NCI-H345 treated with DMSO at 0.1 percent for 48 hours (cell line): Measurements from ENCODE around the gene NIPAL3.

ENCODE experiments used
- DNase-seq: peaks from one replicate; lab custom pipeline; 2025; ENCODE audit not compliant: unreplicated experiment; lab: John Stamatoyannopoulos, UW

NIPAL3 gene

GRCh38 chr1:24415334-24415909 lies at the start of gene NIPAL3:
Gene NIPAL3 (plus strand): TSS chr1:24415802. CDS start chr1:24419548, 3,746 bp downstream.
- peak; percentile 99 for DNase-seq

- DNase-seq, result no peak
These were observed 48.9 kb upstream of the NIPAL3 start for GRCh38 chr1:24366707-24367106.

DNA sequence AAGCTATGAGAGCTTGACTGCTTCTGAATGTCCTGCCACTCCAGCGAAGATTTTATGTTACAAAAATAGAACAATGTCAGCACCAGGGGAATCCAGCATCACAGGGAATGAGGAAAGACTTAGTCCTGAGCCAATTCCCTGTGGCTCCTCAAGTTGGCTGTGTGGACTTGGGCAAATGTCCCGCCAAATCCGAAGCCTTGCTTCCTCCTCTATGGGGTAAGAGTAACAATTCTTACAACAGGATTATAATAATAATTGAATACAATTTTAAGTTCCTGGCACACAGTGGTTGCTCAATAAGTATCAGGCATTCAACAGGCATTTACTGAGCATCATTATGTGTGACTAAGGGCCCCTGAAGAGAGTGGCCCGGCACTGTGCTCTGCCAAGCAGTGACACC lies 46.4 kb upstream of the NIPAL3 start:
- DNase-seq, result no peak

DNA sequence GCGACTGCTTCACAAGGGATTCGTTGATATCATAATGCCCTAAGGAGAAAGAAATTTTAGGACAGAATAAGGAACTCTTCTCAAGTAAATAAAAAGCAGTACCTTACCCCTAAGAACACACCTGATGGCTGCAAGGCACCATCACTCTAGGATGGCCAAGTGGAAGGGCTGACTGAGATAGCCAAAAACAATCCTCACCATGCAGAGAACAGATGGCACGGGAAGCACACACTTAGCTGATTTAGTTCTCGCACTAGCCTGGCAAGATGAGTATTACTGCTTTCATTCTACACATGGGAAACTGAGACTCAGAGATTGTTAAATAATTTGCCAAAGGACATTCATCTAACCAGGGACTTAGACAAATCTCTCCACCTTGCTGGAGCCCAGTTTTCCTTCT lies 45.8 kb upstream of the NIPAL3 start:
- DNase-seq, result no peak

DNA sequence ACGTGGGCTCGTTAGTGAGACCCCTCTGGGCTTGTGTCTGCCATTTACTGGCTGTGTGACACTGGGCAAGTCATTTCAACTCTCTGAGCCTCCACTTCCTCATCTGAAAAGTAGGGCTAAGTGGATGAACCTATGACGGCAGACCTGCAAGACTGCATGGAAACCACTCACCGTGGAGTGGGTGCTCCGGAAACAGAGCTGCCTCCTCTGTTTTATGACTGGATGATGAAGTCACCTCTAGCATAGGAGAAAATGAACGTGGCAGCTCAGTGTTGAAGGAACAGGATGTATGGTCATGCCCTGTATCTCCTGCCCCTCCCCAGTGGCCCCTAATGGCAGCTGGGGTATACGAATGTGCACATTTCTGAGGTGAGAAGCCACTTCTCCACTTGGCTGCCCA lies 42.6 kb upstream of the NIPAL3 start:
- DNase-seq, result no peak

- DNase-seq, result no peak
These were observed 41.9 kb upstream of the NIPAL3 start for GRCh38 chr1:24373710-24374109.

DNA sequence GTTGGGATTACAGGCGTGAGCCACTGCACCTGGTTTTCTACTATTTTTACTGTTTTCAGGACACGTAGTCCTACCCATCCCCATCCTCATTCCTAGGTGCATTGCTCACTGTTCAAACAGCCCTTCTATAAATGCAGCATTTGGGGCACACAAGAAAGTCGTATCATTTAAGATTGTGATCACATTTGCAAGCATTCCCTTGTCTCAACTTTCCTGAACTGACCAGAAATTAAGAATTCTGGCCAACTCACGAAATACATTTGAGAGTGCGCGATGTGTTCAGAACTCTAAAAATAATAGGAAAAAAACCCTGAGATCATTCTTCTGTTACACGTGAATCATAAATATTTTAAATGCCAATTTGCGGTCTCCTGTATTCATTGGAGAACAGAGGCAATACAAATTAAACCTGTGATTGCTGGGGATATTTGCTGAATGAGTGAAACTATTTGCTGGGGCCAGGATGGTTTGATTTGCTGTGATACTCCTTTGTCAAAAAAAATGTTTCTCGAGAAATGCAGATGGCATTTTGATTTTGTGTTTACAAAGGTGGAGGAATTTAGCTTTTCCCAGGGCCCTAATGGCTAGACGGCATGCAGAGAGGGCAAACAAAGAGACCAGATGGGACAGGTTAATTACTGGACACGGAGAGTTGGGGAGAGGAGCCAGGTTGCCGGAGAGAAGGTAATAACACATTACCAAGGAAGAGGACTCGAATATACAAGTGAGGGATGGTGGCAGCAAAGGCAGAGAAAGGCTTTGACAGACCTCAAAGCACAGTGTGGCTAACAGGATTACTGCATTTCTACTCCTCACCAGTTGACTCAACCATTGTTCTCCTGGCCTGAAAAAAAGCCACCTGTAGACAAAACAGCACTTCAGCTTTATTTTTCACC lies 40.5 kb upstream of the NIPAL3 start:
- DNase-seq, result no peak

DNA sequence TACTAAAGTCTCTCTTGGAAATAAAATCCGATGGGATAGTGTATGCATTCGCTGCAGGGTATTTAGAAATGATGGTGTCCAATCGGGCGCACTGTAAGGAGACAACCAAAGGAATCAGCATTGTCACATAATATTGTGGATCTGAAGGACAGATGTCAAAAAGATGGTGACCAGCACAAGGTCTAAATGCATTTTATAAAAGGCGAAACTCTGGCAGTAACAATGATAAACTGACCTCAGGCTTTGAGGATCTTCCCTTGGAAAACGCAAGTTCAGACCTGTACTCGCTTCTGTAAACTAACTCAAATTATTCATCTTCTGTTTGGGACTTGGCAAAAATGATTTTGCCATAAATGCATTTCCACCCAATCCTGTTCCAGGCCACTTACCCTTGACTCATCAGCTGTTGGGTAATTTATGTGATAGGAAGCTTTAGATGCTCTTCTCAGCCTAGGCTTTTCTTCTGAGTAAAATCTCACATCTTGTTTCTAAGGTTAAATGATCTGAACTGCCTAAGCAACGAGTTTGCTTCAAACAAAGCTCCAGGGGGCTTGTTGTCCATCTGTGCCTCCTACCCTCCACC lies 35.8 kb upstream of the NIPAL3 start:
- DNase-seq, result no peak

GRCh38 chr1:24380508-24380907 lies 35.1 kb upstream of the NIPAL3 start:
- no peak for DNase-seq

DNA sequence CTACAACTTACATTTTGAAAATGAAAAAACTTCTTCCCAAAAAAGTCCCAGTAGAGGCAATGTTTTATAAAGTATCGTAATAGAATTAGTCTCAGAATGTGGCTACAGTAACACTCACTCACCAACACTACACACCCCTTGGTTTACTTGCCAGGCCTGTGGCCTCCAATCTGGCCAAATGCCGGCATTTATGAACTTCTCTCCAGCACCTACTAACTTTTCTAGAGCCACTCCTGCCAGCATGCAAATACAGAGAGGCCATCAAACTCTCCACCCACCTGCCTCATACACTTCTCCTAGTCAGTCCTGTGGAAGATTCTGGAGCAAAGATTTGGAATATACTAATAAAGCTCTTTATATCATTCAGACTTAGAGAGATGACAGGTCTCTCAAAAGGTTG lies 34.3 kb upstream of the NIPAL3 start:
- DNase-seq, result no peak

- DNase-seq, result no peak
These were observed 33.4 kb upstream of the NIPAL3 start for GRCh38 chr1:24382165-24382577.

- DNase-seq, result no peak
These were observed 32.1 kb upstream of the NIPAL3 start for GRCh38 chr1:24383381-24383940.

- no peak for DNase-seq
These were observed 31.1 kb upstream of the NIPAL3 start for GRCh38 chr1:24384251-24385090.

DNA sequence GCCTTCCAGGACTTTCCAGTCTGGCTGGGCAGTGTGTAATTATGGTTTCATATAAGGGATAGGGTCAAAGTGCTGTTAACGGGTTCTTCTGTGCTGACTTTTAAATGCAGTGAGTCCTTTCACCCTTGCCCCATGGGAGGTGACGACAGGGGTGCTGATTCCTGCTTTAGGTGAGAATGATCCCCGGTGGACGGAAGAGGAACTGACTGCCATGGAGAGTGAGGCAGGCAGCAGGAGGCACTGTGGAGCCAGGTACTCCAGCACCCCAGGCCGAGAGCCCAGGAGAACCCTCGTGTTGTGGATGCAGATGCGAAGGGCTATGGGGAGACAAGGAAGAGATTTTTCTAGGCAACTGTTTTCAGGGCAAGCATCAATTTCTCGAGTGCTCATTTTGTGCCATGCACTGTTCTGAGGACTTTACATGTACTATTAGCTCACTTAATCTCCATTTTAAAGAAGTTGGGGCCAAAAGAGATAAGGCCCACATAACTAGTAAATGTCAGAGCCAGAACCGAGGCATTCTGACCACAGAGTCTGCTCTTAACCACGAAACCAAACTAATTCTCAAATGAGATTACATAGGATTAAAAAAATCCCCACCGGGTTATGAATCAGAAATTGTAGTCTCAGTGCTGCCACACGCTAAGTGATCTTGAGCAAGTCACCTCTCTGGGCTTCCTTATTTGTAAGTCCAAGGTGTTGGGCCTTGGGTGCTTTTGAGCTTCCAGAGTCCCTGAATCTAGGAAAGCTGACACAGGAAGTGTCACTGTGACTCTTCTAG lies 30.3 kb upstream of the NIPAL3 start:
- no peak for DNase-seq

GRCh38 chr1:24386241-24386640 lies 29.4 kb upstream of the NIPAL3 start:
- DNase-seq, result no peak

GRCh38 chr1:24386931-24387330 lies 28.7 kb upstream of the NIPAL3 start:
- no peak for DNase-seq

DNA sequence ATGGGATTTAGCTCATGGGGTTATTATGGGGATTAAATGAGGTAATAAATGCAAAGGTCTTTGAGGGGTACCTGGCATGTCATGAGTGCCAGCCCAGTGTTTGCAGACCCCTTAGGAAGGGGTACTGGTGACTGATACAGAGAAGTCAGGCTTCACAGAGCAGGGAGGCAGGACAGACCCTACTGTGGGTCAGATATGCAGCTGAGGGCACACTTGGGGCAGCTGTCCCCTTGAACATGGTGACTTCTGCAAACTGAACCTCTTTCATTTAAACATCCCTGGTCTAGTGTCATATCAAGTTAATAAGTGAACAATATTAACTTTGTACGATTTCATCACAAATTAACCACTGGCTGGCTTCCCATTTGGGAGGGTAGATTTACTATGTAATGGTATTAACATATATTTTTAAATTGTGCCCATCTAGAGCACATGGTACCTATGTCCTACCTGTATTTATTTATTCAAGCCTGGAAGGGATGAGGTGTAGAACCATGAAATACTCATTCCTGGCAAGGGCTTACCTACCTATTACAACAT lies 27.9 kb upstream of the NIPAL3 start:
- DNase-seq, result no peak

GRCh38 chr1:24388331-24388885 lies 27.2 kb upstream of the NIPAL3 start:
- no peak for DNase-seq

DNA sequence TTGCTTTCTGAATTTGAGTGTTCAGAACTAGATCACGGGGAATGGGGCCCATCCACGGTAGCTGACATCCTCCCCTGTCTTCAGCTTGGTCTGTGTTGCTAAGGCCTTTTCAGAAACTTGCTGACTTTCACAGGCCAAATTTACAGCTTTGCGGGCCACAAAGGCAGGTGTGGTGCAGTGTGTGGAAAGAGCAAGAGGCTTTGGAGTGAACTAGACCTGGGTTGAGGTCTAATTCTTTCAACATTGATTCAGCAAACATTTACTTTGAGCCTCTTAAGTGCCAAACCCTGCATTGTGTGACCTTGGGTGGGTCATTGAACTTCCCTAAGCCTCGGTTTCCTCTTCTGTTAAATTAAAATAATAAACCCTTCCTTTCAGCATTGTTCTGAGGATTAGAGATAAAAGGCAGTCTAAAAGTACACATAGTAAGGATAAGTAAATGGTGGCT lies 26.3 kb upstream of the NIPAL3 start:
- no peak for DNase-seq
